Stimulated activated CD8-positive, alpha-beta memory T cell treated with anti-CD3 and anti-CD28 coated beads, Interleukin-7, amount 100 ng/mL, for 4 hours (primary cell): ENCODE data around the gene MAG.

Experiments
- DNase-seq, 2 donors: peaks; one replicate each; pipeline ENCODE4 v3.0.0-alpha.2; 2020; ENCODE audit warnings: low read depth in 2 of 2

The MAG gene, protein sequence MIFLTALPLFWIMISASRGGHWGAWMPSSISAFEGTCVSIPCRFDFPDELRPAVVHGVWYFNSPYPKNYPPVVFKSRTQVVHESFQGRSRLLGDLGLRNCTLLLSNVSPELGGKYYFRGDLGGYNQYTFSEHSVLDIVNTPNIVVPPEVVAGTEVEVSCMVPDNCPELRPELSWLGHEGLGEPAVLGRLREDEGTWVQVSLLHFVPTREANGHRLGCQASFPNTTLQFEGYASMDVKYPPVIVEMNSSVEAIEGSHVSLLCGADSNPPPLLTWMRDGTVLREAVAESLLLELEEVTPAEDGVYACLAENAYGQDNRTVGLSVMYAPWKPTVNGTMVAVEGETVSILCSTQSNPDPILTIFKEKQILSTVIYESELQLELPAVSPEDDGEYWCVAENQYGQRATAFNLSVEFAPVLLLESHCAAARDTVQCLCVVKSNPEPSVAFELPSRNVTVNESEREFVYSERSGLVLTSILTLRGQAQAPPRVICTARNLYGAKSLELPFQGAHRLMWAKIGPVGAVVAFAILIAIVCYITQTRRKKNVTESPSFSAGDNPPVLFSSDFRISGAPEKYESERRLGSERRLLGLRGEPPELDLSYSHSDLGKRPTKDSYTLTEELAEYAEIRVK

DNA sequence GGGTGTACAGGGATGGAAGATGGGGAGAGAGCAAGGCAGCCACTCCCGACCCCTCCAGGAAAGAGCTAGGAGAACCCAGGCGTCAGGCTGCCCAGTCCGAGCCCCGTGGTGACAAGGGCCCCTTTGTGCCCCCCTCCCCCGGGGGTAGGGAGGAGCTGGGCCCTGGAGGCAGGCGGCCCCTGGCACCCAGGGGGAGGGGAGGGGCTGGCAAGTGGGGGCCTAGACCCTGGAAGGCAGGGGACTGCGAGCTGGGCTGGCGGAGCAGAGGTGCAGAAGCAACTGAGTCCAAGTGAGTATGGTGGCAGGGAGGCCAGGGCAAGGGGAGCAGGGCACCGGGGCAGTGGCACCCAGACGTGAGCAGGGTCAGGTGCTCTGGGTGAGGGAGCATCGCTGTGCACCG, at the start of gene MAG:
MAG (plus strand) TSS at position 246 of the 400 bp plus-strand sequence. CDS start 3,248 bp downstream, outside the sequence.
- no peak for DNase-seq

DNA sequence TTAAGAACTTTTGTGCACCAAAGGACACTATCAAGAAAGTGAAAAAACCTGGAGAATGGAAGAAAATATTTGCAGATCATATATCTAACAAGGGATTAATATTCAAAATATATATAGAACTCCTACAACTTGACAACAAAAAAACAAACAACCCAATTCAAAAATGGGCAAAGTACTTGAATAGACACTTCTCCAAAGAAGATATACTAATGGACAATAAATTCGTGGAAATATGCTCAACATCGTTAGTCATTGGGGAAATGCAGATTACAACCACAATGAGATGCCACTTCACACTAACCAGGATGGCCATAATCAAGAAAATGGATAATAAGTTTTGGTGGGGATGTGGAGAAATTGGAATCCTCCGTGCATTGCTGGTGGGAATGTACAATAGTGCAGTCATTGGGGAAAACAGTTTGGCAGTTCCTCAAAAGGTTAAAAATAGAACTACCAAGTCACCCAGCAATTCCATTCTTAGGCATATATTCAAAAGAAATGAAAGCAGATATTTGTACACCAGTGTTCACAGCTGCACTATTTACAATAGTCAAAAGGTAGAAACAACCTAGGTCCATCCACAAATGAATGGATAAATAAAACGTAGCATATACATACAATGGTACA, 45.4 kb upstream of the MAG start:
- no peak for DNase-seq

DNA sequence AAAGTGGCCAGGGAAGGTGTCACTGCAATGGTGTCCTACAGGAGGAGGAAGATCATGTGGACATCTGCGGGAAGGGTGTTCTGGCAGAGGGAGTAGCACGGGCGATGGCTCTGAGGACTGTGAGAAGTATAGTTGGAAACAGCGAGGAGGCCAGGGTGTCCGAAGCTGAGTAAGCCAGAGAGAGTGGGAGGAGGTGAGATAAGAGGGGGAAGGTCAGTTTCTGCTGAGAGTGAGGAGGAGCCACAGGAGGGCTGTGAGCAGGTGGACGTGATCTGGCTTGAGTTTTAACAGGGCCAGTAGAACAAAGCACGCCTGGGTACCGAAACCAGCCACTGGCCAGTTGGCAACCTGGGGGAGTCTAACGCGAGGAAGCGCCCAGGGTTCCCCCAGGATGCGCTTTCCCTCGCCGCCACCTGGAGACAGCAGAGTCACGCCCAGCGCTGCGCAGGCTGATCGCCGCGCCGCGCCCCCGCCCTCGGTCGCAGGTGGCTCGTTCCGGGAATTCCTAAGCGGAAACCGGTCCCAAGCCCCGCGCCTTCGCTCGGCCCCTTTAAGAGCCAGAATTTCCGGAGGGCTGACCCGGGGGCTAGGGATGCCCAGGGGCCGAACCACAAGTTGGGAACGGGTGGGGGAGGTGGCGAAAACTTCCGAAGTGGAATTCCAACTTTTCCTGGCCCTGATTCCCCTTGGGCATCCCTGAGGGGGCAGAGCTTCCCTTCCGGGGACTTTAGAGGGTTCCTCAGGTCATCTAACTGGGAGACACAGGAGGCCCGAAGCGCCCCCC, 44.2 kb upstream of the MAG start:
- DNase-seq = peak in 1 of 2 donors; percentile 64

DNA sequence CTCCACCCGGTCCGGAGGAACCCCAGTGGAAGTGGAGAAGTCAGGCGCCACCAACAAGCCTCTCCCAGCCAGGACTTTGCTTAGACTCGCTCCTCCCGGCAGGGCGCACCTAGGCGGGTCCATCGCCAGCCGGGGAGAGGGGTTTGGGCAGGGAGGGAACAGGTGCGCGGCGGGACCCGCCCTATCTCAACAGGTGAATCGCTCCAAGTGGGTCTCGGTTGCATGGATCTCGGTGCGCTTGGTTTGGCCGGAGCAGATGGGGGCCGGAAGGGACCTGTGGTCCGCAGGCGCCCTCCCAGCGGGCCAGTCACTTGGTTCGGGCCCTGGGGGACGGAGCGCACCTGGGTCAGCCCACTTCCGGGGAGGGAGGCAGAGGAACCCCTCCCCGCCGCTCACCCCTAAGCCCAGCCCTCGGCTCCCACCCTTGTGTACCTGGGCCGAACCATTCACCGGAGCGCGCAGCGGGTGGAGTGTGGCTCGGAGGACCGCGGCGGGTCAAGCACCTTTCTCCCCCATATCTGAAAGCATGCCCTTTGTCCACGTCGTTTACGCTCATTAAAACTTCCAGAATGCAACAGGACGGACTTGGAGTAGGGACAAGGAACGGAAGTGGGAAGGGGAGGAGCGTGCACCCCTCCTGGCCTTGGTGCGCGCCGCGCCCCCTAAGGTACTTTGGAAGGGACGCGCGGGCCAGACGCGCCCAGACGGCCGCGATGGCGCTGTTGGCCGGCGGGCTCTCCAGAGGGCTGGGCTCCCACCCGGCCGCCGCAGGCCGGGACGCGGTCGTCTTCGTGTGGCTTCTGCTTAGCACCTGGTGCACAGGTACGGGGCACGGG, 43.4 kb upstream of the MAG start, which contains the start of gene LSR:
LSR (plus strand) TSS at position 693 of the 836 bp plus-strand sequence; CDS start at position 714, 21 bp downstream.
- peak; percentile 63 to 70 for DNase-seq

DNA sequence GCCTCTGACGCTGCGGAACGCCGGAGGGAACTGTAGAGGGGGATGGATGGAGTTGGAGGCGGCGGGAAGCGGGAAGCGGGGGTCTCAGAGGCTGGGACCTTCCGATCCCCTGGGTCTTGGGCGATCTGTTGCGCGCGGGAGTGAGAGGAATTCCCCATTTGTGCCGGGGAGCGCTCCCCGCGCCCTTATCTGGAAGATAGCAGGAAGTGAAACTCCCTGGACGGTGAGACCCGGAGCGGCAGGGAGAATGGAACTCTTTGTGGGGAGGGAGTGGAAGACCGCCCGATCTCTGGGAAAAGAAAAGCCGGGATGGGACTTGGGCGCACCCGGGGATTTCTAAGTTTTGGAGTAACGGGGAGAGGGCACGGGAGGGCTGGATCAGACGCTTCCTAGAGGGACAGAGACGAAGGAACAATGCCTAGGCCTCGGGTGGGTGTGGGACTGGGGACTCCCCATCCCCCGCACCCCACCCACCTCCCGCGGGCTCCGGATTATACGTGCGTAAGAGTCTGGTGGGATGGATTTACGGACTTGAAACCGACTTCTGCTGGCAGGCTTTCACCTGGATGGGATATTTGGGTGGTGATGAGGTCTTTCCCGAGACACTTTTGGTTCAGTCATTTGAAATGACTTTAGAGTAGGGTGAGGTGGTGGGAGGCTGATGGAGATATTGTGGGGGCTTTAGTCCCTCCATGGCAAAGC, 42.7 kb upstream of the MAG start:
- no peak for DNase-seq

DNA sequence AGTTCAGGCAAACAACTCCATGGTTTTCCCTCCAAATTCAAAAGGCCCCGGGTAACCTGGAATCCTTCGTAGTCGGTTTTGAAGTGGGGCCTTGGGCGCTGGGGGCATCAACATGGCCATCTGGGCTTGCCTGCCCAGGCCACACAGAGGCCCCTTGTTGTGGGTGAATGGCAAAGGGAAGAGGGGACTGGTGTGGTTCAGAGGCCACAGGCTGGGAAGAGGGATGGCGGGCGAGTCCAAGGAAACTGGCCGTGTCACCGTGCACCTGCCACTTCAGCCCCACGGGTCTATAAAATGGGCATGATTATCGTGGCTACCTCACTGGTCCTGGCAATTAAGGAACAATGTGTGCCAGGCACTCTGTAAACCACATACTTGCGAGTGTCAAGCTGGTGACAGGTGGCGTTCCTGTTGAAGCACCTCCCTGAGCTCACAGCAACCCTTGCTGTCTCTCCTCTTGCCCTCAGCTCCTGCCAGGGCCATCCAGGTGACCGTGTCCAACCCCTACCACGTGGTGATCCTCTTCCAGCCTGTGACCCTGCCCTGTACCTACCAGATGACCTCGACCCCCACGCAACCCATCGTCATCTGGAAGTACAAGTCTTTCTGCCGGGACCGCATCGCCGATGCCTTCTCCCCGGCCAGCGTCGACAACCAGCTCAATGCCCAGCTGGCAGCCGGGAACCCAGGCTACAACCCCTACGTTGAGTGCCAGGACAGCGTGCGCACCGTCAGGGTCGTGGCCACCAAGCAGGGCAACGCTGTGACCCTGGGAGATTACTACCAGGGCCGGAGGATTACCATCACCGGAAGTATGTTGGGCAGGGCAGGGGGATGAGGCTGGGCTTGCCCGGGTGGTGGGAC, 41.9 kb upstream of the MAG start:
- DNase-seq = no peak

DNA sequence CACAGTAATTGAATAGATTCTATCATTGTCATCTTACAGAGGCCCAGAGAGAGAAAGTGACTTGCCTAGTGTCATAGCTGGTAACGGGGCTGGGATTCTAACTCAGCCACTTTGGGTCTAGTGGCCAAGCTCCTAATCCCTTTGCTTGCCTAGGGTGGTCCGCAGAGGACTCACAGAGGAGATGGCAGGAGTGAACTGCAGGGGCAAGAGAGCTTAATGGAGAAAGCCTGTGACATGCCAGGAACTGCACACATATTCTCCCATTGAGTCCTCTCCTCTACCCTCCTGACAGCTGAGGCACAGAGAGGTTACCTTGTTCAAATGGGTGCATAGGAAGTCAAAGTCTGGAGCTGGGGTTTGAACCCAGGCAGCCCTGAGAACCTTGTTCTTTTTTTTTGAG, 40.5 kb upstream of the MAG start:
- DNase-seq = no peak

DNA sequence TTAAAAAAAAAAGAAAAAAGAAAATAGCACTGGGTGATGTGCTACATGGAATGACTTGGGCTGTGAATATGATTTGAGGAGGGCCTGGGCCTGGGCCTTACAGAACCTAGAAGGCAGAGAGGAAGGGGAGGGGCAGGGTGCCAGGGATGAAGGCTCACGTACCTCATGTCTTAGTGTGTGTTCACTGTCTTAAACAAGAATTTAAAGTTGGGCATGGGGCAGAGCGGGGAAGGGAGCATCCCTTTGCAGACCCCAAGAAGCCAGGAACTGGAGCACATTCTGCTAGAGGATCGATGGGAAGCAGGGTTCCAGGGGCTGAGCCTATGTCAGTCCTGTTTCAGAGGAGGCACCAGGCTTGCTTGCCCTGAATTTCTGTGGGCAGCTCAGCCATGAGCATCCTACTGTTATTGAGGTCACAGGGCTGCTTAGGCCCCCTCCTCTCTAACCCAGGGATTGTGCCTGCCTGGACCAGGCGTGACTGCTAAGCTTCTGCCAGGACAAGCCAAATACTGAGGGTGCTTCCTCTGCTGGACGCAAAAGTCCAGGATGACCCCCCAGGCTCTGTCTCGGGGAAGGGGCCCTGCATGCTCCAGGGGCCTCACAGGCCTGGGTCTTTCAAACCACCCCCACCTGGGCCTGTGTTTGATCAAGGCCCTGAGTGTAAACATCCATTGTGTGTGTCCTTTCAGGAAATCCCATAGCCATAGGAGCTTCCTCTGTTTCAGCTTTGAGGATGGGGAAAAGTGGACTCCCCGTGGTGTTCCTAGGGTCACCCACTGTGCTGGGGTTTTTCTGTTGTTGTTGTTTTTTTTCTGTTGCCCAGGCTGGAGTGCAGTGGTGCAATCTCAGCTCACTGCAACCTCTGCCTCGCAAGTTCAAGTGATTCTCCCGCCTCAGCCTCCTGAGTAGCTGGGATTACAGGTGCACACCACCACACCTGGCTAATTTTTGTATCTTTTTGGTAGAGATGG, 38.4 kb upstream of the MAG start:
- no peak for DNase-seq

DNA sequence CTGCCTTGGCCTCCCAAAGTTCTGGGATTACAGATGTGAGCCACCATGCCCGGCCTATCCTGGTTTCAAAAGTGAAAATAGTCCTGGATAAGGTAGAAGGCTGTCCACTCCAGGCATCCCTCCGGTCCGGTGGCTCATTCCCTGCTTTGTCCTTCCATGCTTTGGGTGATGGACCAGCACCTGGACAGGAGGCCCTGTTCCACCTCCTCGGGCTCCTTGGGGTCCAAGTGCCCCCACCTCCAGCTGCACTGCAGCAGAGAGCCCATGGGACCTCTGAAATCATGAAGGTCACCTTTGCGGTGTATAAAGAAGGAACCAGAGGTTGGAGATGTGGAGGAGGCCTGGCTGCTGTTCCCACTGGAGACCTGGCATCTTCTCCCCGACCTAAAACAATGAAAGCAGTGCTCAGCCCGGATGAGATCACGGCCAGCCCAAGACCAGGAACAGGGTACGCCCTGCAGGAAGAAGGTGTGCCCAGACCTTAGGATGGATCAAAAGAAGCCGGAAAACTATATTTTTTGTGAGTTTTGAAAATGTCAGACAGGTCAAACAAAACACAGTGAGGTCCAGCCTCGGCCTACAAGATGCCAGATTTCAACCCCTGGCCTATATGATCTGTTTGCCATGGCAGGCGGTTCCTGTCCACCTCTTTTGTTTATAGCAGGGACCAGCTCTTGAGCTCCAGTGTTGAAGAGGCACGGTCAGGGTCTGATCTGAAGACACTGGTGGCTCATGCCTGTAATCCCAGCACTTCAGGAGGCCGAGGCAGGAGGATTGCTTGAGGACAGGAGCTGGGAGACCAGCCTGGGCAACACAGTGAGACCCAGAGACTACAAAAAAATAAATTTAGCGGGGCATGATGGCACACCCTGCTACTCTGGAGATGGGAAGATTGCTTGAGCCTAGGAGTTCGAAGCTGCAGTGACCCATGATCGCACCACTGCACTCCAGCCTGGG, 37.3 kb upstream of the MAG start:
- no peak for DNase-seq

DNA sequence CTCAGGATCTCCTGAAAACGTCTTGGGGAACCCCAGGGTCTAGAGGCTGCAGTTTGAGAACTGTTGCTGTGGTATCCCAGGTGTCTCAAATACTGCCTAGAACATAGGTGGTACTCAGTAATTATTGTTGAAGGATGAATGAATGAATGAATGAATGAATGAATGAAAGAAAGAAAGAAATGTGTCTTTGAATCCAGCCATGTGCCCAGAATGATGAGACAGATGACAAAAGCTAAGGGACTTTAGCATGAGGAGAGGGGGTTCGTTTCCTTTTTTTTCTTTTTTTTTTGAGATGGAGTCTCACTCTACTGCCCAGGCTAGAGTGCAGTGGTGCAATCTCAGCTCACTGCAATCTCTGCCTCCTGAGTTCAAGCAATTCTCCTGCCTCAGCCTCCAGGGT, 35.4 kb upstream of the MAG start:
- no peak for DNase-seq

DNA sequence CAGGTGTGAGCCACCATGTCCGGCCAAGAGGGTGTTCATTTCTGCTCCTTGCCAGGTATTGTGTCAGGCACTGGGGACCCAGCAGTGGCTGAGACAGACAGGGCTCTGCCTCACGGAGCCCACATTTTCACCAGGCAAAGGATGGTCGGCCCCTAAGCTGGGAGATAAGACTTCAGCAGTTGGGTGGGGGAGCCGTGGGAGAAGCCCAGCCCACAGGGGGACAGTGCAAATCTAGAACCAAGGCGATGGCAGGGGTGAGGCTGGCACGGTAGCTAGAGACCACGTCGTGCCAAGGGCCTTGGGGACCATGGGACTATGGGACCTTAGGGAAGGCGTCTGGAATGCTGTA, 34.9 kb upstream of the MAG start:
- DNase-seq = no peak

DNA sequence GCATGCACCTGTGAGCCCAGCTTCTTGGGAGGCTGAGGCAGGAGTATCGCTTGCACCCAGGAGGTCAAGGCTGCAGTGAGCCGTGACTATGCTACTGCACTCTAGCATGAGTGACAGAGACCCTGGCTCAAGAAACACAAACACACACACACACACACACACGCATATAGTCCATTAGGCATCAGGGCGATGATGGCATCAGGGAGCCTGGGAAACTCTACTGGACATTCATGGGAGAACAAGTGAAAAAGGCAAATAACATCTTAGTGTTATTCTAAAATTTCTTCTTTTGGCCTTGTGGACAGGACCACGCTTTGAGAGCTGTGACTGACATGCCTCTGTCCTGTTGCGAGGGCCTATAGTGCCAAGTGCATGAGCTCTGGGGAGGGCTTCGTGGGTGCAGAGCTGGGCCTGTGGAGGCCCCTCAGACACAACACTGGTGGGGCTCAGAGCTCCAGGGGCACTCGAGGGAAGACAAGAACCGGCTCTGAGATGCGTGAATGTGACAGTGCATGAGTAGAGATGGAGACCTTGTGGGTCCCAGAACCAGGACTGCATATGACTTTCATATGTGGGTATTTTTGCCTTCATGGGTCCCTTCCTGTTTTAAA, 31.2 kb upstream of the MAG start:
- no peak for DNase-seq

DNA sequence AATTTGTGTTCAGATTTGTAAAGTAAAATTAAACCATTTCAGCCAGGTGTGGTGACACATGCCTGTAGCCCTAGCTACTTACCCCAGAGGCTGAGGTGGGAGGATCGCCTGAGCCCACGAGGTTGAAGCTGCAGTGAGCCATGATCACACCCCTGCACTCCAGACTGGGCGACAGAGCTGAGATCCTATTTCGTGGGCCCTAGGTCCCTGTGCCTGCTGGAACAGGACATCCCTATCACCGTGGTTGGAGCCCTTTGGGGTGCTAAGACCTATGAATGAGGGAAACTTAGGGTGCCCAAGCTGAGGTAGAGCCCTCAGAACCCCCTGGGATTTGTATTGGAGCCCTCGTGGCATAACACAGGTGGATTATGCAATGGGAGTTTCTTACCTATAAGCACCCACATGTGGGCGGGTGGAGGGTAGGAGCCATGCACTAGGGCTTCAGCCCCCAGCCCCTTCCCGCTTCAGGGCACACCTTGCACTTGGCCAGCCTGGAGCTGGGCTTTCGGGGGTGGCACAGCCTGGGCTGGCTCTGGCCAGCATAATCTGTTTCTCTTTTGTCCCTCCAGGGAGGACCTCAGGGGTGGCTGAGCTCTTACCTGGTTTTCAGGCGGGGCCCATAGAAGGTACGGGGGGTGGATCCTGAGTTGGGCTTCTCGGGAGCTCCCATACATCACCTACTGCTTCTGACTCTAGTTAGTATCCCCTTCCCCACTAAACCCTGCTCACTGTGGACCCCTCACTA, 30.4 kb upstream of the MAG start:
- DNase-seq = no peak

DNA sequence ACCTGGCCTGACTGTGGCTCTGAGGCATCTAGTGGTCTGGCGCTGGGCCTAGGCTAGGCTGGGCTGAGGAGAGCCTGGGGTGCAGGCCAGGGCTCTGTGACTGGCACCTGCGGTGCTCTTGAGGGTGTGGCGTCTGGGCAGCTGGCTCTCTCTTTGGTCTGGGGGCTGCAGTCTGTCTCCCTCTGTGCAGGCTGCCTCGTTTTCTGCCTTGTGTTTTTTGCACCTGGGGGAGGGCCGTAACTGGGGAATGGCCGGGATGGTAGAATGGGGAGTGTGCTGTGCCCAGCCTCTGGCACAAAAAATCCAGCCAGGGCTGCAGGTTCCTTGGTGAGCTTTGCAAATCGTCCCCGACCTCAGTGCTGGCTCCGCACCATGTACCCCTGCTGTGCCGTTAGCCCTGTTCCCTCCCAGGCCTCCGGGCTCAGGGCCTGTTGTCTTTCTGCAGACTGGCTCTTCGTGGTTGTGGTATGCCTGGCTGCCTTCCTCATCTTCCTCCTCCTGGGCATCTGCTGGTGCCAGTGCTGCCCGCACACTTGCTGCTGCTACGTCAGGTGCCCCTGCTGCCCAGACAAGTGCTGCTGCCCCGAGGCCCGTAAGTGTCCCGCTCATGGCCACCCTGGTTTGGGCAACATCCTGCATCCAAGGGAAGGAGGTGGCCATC, 29.7 kb upstream of the MAG start:
- no peak for DNase-seq

DNA sequence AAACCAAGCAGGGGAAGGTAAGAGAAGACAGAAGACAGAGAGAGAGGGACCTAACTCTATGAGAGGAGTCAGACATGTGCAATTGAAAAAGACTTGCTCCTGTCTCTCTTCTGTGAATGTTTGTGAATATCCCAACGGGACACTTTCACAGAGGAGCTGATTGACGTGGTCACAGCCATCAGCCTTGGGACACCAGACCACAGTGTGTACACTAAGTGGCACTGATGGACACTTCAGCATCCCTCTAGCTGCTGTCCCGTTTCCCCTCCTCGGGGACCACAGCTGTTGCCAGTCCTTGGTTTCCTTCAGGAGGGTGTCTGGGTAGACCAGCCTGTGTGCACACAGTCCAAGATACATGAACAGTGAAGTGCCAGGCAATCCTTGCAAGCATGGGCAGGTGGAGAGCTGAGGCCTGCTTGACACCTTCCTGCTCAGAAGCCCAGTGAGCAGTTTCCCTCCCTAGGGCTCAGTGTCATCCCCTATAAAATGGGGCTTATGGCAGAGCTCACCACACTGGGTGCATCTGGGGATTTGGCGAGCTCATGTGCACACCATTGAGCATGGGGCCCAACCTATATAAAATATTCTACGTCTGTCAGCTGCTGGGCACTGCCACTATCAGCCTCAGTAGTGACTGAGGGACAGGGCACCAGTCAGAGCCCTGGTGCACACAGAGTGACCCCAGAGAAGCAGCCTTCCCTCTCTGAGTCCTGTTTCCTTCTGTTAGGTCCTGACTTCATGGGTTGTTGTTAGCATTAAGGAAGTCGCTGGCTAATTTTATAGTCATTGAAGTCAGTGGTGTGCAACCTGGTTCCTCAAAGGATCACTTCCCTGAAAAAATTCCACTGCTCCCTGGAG, 27.5 kb upstream of the MAG start:
- no peak for DNase-seq
